GM19372 (cell line): ENCODE measurements around the gene TVP23A.
A peak's percentile ranks its signal among the peaks of the same experiment; 100 is the strongest.
"Not testable (repeated sequence)": the region's sequence is repeated elsewhere in the genome, so short reads cannot be mapped to it uniquely, and the experiment has no call there.

Experiments
- ATAC-seq: cut with Tn5 transposase; IDR thresholded peaks from one replicate; pipeline ENCODE4 v1.9.1; 2021; ENCODE audit warnings: mild to moderate bottlenecking, low read depth, moderate library complexity; ENCODE audit not compliant: unreplicated experiment

TVP23A gene

DNA sequence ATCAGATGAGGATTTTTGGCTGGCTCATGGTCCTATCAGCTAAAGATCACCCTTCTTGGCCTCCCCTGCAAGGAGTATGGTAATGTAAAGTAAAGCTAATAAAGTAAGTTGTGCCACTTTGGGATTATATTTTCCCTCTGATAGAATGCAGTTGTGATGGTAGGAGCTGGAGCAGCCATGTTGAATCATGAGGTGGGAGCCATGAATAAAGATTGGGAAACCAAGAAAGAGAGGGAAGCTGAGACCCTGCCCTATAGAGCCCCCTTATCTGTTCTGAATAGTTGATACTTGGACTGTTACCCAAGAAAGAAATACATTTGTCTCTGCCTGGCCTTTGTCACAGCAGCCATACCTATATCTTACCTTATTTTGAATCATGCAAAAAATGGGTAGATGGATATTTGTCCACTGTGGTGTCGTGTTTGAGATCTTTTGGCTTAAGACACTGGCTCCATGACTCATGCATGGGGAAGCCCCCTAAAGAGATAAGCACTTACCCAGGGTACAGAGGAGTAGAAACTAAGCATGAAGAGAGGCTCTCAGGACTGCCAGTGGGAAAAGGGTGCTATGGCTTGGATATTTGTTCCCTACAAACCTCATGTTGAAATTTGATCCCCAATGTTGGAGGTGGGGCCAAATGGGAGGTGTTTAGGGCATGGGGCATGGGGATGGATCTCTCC lies 17.7 kb upstream of the TVP23A start:
- ATAC-seq, result no peak

DNA sequence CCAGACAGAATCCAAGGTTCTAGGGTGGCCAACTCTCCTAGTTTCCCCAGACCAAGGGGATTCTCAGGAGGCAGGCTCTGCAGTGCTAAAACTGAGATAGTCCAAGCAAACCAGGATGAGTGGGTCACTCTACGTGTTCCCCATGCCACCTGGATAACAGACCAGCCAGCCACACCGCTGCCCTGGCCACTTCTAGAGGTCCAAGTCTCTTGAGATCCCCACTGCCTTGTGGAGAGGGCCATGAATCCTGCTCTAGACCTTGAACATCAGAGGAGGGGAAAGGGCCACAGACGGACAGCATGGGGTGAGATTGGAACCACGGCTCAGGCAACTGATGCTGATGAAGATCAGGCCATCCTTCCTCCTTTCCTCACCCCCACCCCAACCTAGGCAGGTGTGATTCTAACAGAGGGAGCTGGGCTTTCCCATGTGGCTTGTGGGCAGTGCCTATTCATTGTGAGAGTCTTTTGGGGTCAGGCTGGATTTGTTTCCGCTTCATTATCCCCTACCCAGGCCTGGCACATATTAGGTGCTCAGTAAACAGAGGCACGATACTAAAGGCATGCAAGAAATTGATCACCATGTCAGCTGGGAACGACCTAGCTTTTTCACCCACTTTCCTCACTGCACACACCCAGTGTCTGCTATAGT lies 16.8 kb upstream of the TVP23A start:
- ATAC-seq, result no peak

GRCh38 chr16:10834766-10835165 lies 16.2 kb upstream of the TVP23A start:
- ATAC-seq, result no peak

DNA sequence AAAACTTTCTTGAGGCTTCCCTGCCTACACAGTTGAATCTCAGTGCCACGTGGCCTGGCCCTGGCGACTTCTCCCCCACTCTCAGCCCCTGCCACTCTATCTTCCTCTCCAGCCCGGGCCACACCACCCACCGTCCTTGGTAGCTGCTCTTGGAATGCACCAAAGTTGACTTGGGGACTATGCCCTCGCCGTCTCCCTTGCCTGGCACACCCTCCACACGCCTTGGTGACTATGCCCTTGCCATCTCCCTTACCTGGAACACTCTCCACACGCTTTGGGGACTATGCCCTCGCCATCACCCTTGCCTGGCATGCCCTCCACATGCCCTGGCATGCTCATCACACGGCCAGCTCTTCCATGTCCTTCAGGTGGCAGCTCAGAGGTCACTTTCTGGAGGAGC lies 15.5 kb upstream of the TVP23A start:
- ATAC-seq, result no peak

GRCh38 chr16:10833271-10833670 lies 14.7 kb upstream of the TVP23A start:
- no peak for ATAC-seq

DNA sequence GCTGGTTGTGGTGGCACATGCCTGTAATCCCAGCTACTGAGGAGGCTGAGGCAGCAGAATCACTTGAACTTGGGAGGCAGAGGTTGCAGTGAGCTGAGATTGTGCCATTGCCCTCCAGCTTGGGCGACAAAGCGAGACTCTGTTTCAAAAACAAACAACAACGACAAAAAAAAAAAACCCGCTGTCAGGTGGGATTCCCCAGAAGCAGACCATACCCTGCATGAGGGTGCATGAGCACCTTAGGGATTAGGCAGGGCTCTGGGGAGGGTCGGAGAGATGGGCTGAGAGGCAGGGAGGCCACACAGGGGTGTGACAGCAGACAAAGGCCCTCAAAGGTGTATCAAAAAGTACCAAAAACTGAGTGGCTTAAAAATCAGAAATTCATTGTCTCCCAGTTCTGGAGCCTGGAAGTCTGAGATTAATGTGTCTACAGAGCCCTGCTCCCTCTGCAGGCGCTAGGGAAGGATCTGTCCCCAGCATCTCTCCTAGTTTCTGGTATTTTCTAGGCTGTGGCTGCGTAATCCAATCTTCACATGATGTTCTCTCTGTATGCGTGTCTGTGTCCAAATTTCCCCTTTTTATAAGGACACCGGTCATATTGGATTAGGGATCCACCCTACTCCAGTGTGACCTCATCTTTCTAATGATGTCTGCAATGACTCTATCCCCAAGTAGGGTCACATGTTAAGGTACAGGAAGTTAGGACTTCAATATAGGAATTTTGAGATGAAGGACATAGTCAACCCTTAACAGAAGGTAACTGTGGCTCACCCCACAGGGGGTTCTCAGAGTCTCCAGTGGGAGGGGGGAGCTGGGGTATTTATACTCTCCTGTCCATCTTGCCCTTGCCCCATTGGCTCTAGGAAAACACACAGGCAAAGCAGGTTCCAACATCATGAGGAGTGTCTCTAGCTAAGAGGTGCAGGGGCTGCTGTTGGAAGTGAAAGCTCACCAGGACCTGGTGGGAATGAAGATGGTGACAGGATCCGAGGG lies 13.6 kb upstream of the TVP23A start:
- no peak for ATAC-seq

DNA sequence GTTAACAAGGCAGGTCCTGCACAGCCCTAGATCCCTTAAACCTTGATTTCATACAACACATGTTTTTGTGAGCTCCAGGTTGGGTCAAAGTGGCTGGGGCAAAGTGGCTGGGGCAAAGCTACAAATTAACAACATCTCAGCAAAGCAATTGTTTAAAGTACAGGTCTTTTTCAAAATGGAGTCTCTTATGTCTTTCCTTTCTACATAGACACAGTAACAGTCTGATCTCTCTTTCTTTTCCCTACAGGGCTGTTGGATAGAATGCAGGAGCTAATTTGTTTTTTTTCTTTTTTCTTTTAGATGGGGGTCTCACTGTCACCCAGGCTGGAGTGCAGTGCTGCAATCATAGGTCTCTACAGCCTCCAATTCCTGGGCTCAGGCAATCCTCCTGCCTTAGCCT lies 11.6 kb upstream of the TVP23A start:
- not testable (repeated sequence) for ATAC-seq

GRCh38 chr16:10829390-10830098 lies 10.9 kb upstream of the TVP23A start:
- ATAC-seq, result not testable (repeated sequence)

GRCh38 chr16:10828851-10829366 lies 10.3 kb upstream of the TVP23A start:
- ATAC-seq, result no peak

GRCh38 chr16:10827691-10828341 lies 9.2 kb upstream of the TVP23A start:
- no peak for ATAC-seq

- no peak for ATAC-seq
These were observed 5.7 kb upstream of the TVP23A start for GRCh38 chr16:10824111-10824893.

GRCh38 chr16:10822702-10823101 lies 4.1 kb upstream of the TVP23A start:
- ATAC-seq, result no peak

GRCh38 chr16:10820546-10820945 lies 2.0 kb upstream of the TVP23A start:
- ATAC-seq, result no peak

GRCh38 chr16:10817514-10817913 lies 1.1 kb downstream of the TVP23A start:
- ATAC-seq, result no peak

GRCh38 chr16:10813099-10813455 lies 5.5 kb downstream of the TVP23A start:
- peak; percentile 15 for ATAC-seq

DNA sequence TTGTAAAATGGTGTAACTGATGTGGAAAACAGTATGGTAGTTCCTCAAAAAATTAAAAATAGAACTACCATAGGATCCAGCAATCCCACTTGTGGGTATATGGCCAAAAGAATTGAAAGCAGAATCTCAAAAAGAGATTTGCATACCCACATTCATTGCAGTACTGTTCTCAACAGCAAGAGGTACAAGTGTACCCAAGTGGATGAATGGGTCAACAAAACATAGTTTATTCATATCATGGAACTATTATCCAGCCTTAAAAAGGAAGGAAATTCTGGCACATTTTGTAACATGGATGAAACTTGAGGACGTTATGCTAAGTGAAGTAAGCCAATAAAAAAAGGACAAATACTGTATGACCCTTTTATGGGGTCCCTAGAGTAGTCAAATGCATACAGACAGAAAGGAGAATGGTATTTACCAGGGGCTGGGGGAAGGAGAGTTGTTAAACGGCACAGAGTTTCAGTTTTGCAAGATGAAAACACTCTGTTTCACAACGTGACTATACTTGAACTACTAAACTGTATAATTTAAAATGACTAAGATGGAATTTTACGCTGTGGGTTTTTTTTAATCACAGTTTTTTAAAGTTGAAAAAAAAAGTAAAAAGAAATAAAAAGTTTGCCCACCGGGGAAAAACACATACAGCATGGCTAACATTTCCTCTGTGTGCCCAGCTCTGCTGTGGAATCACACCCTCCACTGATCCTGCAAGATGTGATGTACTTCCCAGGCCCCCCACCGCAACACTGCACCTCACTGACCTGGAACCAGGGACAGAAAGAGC lies 6.1 kb downstream of the TVP23A start:
- ATAC-seq, result peak; percentile 72

- no peak for ATAC-seq
These were observed 8.9 kb downstream of the TVP23A start for GRCh38 chr16:10809706-10810105.

DNA sequence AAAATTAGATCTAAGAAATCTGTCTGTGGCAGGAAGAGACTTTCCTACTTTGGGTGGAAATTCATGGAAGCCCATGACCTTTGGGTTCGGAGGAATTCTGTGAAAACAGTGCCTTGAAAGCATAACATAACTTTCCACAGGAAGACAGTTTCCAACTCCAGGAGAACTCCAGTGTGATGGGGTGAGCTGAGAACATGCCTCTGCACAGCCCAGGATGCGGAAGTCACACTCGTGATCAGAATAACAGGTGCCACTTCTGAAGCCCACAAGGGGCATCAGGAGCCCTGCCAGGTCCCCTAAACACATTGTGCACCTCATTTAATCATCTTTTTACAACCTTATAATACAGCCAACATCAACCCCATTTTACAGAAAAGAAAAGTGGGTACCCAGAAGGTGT lies 9.7 kb downstream of the TVP23A start:
- ATAC-seq, result no peak
